GM12878 (cell line): ENCODE data around the gene ECSIT. TPM values are rescaled to one million over a fixed set of nuclear protein-coding genes. Genes with fewer than 3 reads are reported as not detected.

Experiments used
- ATAC-seq: fragments of 200-7000 bp; cut with Tn5 transposase; 3 replicates; pipeline ENCODE4 v1.9.1; 2020; ENCODE audit warnings: mild to moderate bottlenecking, moderate library complexity
- BruUV-seq: library from RNA; stranded (reverse); fragments of 400-500 nt; replicated peaks from 2 replicates; lab custom pipeline; 2021; lab: Mats Ljungman, UMichigan
- CTCF ChIA-PET: fragments of 300-600 bp; sonication (Branson Sonifier 250); formaldehyde crosslinking; extraction: SDS; loops from one replicate; lab custom pipeline; 2021; ENCODE audit warnings: inconsistent platforms; lab: Yijun Ruan, JAX
- POLR2A ChIA-PET: fragments of 350-600 bp; formaldehyde crosslinking; extraction: SDS; loops from one replicate; lab custom pipeline; 2021; ENCODE audit warnings: inconsistent platforms; lab: Charles Lee
- RAD21 ChIA-PET: fragments of 300-600 bp; sonication (Branson Sonifier 250); formaldehyde crosslinking; loops from one replicate; lab custom pipeline; 2023; ENCODE audit warnings: antibody characterized with exemption; ENCODE audit not compliant: unreplicated experiment; lab: Charles Lee
- SMC1A ChIA-PET: fragments of 300-600 bp; sonication (Branson Sonifier 250); formaldehyde crosslinking; loops from one replicate; lab custom pipeline; 2023; ENCODE audit not compliant: unreplicated experiment, uncharacterized antibody; lab: Charles Lee
- DNase-seq: peaks from one replicate; pipeline ENCODE4 v3.0.0-alpha.2; 2011; ENCODE audit warnings: low read depth, low spot score
- FAIRE-seq: peaks from 3 replicates; lab custom pipeline; 2011; peaks lifted over from hg19 to GRCh38; lab: Jason Lieb, UNC
- H2AFZ ChIP-seq: 2 replicates; pipeline ENCODE4 v1.6.0; 2011; ENCODE audit warnings: low read depth, low read length, control low read depth; ENCODE audit not compliant: control insufficient read depth
- H3K27ac ChIP-seq: 2 replicates; pipeline ENCODE4 v1.5.1; 2011; ENCODE audit warnings: control low read depth; ENCODE audit not compliant: control insufficient read depth, insufficient read depth
- H3K27me3 ChIP-seq, 2 experiments: replicated peaks in 1 of 2; 2 replicates each; pipeline versions ENCODE4 v1.6.0 to v1.6.1; 2011; ENCODE audit warnings: low read length in 1 of 2; ENCODE audit not compliant: control insufficient read depth in 2 of 2, insufficient read depth in 2 of 2
- H3K36me3 ChIP-seq, 2 experiments: 2 replicates each; pipeline ENCODE4 v1.5.1; 2011; ENCODE audit warnings: low read length in 1 of 2; ENCODE audit not compliant: control insufficient read depth in 2 of 2, insufficient read depth in 2 of 2
- H3K4me1 ChIP-seq: 2 replicates; pipeline ENCODE4 v1.6.1; 2011; ENCODE audit warnings: mild to moderate bottlenecking, low read length, moderate library complexity, mixed read lengths; ENCODE audit not compliant: control insufficient read depth, insufficient read depth
- H3K4me2 ChIP-seq: 2 replicates; pipeline ENCODE4 v1.6.0; 2011; ENCODE audit warnings: control low read depth; ENCODE audit not compliant: control insufficient read depth, insufficient read depth
- H3K4me3 ChIP-seq: fragments of 200-600 bp; sonication (generic); 2 replicates; pipeline ENCODE4 v1.5.1; 2016
- H3K79me2 ChIP-seq: 2 replicates; pipeline ENCODE4 v1.6.0; 2011; ENCODE audit warnings: low read length; ENCODE audit not compliant: control insufficient read depth, insufficient read depth
- H3K9ac ChIP-seq: 2 replicates; pipeline ENCODE4 v1.8.0; 2011; ENCODE audit warnings: low read length, control low read depth, mixed read lengths; ENCODE audit not compliant: control insufficient read depth, insufficient read depth
- H3K9me3 ChIP-seq: replicated peaks from 3 replicates; pipeline ENCODE4 v1.5.1; 2011; ENCODE audit warnings: mild to moderate bottlenecking, low read length; ENCODE audit not compliant: control insufficient read depth, insufficient read depth
- H4K20me1 ChIP-seq: 2 replicates; pipeline ENCODE4 v1.6.0; 2011; ENCODE audit not compliant: control insufficient read depth, insufficient read depth
- ESRRA ChIP-seq: IDR thresholded peaks from 2 replicates; pipeline ENCODE4 v1.6.1; 2012; ENCODE audit warnings: mild to moderate bottlenecking, low read length, improper control_type of control experiment
- GATAD2B ChIP-seq: fragments of 450-650 bp; conservative IDR thresholded peaks from 2 replicates; pipeline ENCODE4 v1.6.1; 2017; ENCODE audit warnings: low read depth, mild to moderate bottlenecking, moderate library complexity
- LARP7 ChIP-seq: fragments of 450-650 bp; IDR thresholded peaks from 2 replicates; pipeline ENCODE4 v1.6.1; 2017; ENCODE audit warnings: mild to moderate bottlenecking
- MYC ChIP-seq: IDR thresholded peaks from 2 replicates; pipeline ENCODE4 v1.6.1; 2011; ENCODE audit warnings: mild to moderate bottlenecking, low read length, moderate library complexity, inconsistent platforms; ENCODE audit not compliant: insufficient read depth, insufficient replicate concordance, insufficient read length, severe bottlenecking
- NR2C1 ChIP-seq: fragments of 450-650 bp; IDR thresholded peaks from 2 replicates; pipeline ENCODE4 v1.6.1; 2017; ENCODE audit warnings: antibody characterized with exemption, mild to moderate bottlenecking, moderate library complexity
- PML ChIP-seq: IDR thresholded peaks from 2 replicates; pipeline ENCODE4 v1.6.1; 2012; ENCODE audit warnings: low read length, inconsistent platforms
- SPI1 ChIP-seq: IDR thresholded peaks from 2 replicates; pipeline ENCODE4 v1.6.1; 2011; ENCODE audit warnings: low read depth, mild to moderate bottlenecking, low read length, moderate library complexity, borderline replicate concordance; ENCODE audit not compliant: insufficient read depth
- TARDBP ChIP-seq: IDR thresholded peaks from 2 replicates; pipeline ENCODE4 v1.6.1; 2016; ENCODE audit warnings: borderline replicate concordance
- ZNF217 ChIP-seq: fragments of 450-650 bp; IDR thresholded peaks from 2 replicates; pipeline ENCODE4 v1.6.1; 2017; ENCODE audit warnings: antibody characterized with exemption, mild to moderate bottlenecking
- WGBS: methylation state at CpG from one replicate; pipeline ENCODE4 v1.1.6; 2016; ENCODE audit warnings: low lambda C conversion rate; ENCODE audit not compliant: insufficient replicate concordance, insufficient coverage; ENCODE audit errors: missing lambda C conversion rate; 5-methylcytosine and 5-hydroxymethylcytosine counted together
- in situ Hi-C: fragments of 300-500 bp; cut with MboI; formaldehyde crosslinking; loops from 9 replicates; pipeline ENCODE4 v1.14.3; 2018; ENCODE audit warnings: mixed read lengths
- intact Hi-C: fragments of 100-400 bp; cut with micrococcal nuclease; formaldehyde crosslinking; loops from one replicate; pipeline ENCODE4 v1.14.2; 2022; ENCODE audit not compliant: unreplicated experiment
- polyA plus RNA-seq, 11 experiments: library from polyadenylated mRNA; depleted of rRNA in 4 of 11; unstranded in 6 of 11; stranded (reverse) in 5 of 11; fragments of >200 nt; fragmentation: Nextera tagmentation in 4 of 11; fragmentation: Illumina TruSeq in 1 of 11; extraction: Ambion mirVana in 4 of 11; extraction: Trizol in 1 of 11; gene quantifications; 1 replicate in 1 of 11; 2 replicates in 10 of 11; pipeline versions ENCODE4 v1.2.1 to v1.2.3, GENCODE V29; 2011 to 2016; ENCODE audit warnings: inconsistent platforms in 2 of 11, missing spikeins in 2 of 11, low read depth in 1 of 11
- total RNA-seq, 4 experiments: library from RNA; depleted of rRNA in 3 of 4; stranded (reverse); fragments of >200 nt in 3 of 4; fragmentation: Illumina TruSeq in 1 of 4; extraction: Trizol in 1 of 4; gene quantifications; 2 replicates each; pipeline versions ENCODE4 v1.2.1 to v1.2.3, GENCODE V29; 2013 to 2021
- TF ChIP-seq, protein P1 (sequence below): fragments of 450-650 bp; formaldehyde crosslinking; IDR thresholded peaks from 2 replicates; pipeline ENCODE4 v1.4.0; 2022; ENCODE audit warnings: mild to moderate bottlenecking, moderate library complexity

ECSIT gene
- total and polyA plus RNA-seq, 10 of the 15 experiments (the other 5 are each of a cell fraction or from before 2014, with no cell fraction given): 1.0 to 59.6 (median 41.3) TPM

DNA sequence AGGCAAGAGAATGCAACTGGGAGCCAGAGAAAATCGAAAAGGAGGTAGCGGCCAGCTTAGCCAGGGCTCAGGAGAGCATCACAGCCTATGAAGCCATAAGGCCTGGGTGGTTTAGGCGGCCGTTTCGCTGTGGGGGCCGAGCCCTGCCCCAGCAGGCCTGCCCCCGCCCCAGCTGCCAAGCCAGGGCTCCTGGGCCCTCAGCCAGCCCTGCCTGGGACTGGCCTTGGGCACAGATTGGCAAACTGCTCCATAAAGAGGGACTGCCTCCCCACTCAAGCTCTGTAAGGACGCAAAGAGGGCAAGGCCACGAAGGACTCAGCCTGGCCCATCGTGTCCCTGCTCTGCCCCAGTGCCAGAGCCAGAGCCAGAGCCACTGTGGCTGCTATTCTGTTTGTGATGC, 33.5 kb downstream of the ECSIT start:
- Histone ChIP-seq H3K4me2 (no peak overlapping the region), H4K20me1 (no peaks in the 10 kb centered on the region), H2AFZ (no peak overlapping the region), H3K36me3 (peaks cover 5 to 6% of the 10 kb centered on the region in 2 experiments; a peak in 3 of 4 replicates), H3K9ac (no peak overlapping the region), H3K4me3 (no peak overlapping the region), H3K27ac (no peak overlapping the region), H3K4me1 (no peaks in the 10 kb centered on the region), H3K9me3 (no peaks in the 10 kb centered on the region), H3K79me2 (no peaks in the 10 kb centered on the region), H3K27me3 (no peaks in the 10 kb centered on the region)
- intact Hi-C loops: no loop called here
- in situ Hi-C loops: loop anchor here (5.0 kb wide), 1 partner anchor 92 kb away; no protein-coding TSS in a partner anchor
- TF ChIP-seq SPI1 (no peak), LARP7 (no peak), ESRRA (no peak), PML (no peak), MYC (no peak), ZNF217 (no peak), TARDBP (no peak), NR2C1 (no peak), GATAD2B (no peak)
- TF ChIP-seq, protein P1, sequence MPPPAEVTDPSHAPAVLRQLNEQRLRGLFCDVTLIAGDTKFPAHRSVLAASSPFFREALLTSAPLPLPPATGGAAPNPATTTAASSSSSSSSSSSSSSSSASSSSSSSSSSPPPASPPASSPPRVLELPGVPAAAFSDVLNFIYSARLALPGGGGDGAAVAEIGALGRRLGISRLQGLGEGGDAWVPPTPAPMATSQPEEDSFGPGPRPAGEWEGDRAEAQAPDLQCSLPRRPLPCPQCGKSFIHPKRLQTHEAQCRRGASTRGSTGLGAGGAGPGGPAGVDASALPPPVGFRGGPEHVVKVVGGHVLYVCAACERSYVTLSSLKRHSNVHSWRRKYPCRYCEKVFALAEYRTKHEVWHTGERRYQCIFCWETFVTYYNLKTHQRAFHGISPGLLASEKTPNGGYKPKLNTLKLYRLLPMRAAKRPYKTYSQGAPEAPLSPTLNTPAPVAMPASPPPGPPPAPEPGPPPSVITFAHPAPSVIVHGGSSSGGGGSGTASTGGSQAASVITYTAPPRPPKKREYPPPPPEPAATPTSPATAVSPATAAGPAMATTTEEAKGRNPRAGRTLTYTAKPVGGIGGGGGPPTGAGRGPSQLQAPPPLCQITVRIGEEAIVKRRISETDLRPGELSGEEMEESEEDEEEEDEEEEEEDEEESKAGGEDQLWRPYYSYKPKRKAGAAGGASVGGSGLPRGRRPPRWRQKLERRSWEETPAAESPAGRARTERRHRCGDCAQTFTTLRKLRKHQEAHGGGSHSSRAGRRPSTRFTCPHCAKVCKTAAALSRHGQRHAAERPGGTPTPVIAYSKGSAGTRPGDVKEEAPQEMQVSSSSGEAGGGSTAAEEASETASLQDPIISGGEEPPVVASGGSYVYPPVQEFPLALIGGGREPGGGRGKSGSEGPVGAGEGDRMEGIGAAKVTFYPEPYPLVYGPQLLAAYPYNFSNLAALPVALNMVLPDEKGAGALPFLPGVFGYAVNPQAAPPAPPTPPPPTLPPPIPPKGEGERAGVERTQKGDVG (CRISPR knock-in tag): no peak
- no peak for ATAC-seq
- CTCF ChIA-PET: interaction anchor here (1.3 to 3.0 kb wide), 3 partner anchors 8 to 93 kb away, joined by 4 to 12 read pairs (median 5); no protein-coding TSS in a partner anchor
- RAD21 ChIA-PET: interaction anchor here (0.7 kb wide), 1 partner anchor 54 kb away, joined by 3 read pairs; no protein-coding TSS in a partner anchor
- 83% methylated on average over 10 of the region's 10 CpGs for WGBS
- SMC1A ChIA-PET: interaction anchor here (1.3 kb wide), 1 partner anchor 96 kb away, joined by 4 read pairs; no protein-coding TSS in a partner anchor
- POLR2A ChIA-PET: interaction anchor here (0.6 kb wide), 1 partner anchor 13 kb away, joined by 3 read pairs; no protein-coding TSS in a partner anchor
- FAIRE-seq: no peak
- DNase-seq: no peak
- BruUV-seq: no TSS peak
